Activated CD8-positive, alpha-beta memory T cell treated with anti-CD3 and anti-CD28 coated beads, Interleukin-2, amount 10 ng/mL, durations not matched to agents 7 days and 5 days (primary cell): ENCODE results near the gene SLC25A34. TPM values are rescaled to one million over a fixed set of nuclear protein-coding genes. Genes with fewer than 3 reads are reported as not detected.
"Not testable (repeated sequence)": the region's sequence is repeated elsewhere in the genome, so short reads cannot be mapped to it uniquely, and the experiment has no call there.

Experiments
- ATAC-seq: fragments of 150-1000 bp; cut with Tn5 transposase; one replicate; pipeline ENCODE4 v1.10.0; 2021; ENCODE audit warnings: moderate library complexity
- CTCF ChIA-PET: fragments of 350-600 bp; sonication (Branson Sonifier 250); formaldehyde crosslinking; loops from one replicate; lab custom pipeline; 2021; ENCODE audit warnings: antibody characterized with exemption; lab: Charles Lee
- DNase-seq: peaks from one replicate; pipeline ENCODE4 v3.0.0-alpha.2; 2020
- H3K27ac Mint-ChIP-seq: one replicate; pipeline ENCODE4 v1.8.0; 2021; ENCODE audit warnings: mild to moderate bottlenecking, mixed read lengths
- H3K27me3 Mint-ChIP-seq: one replicate; pipeline ENCODE4 v1.8.0; 2021; ENCODE audit warnings: mixed read lengths
- H3K36me3 Mint-ChIP-seq: one replicate; pipeline ENCODE4 v1.8.0; 2021; ENCODE audit warnings: mild to moderate bottlenecking, mixed read lengths
- H3K4me1 Mint-ChIP-seq: one replicate; pipeline ENCODE4 v1.8.0; 2021; ENCODE audit warnings: mixed read lengths
- H3K4me3 Mint-ChIP-seq: one replicate; pipeline ENCODE4 v1.8.0; 2021; ENCODE audit warnings: mild to moderate bottlenecking, moderate library complexity, mixed read lengths
- H3K9me3 Mint-ChIP-seq: one replicate; pipeline ENCODE4 v1.8.0; 2022; ENCODE audit warnings: low read depth, mixed read lengths
- total RNA-seq, 2 experiments: library from RNA; stranded (reverse); gene quantifications; one replicate each; pipeline ENCODE4 v1.2.3, GENCODE V29; 2021

Gene SLC25A34
- under 1 TPM; 0.82 to 0.88 TPM for total RNA-seq

GRCh38 chr1:15736038-15736891, at the start of gene SLC25A34:
Gene SLC25A34, plus strand, starts transcription at chr1:15736258. Its CDS starts 228 bp downstream, at chr1:15736486.
- peaks cover under 1% of the 10 kb centered on the region for H3K4me1 Mint-ChIP-seq

GRCh38 chr1:15687446-15687845, 48.6 kb upstream of the SLC25A34 start:
- Mint-ChIP-seq H3K4me1 (peaks cover 33% of the 10 kb centered on the region), H3K36me3 (peaks cover 9% of the 10 kb centered on the region), H3K9me3 (no peaks in the 10 kb centered on the region), H3K4me3 (no peak overlapping the region), H3K27ac (no peak overlapping the region), H3K27me3 (no peaks in the 10 kb centered on the region)
- DNase-seq, result no peak
- CTCF ChIA-PET, result no interaction called here
- ATAC-seq, result no peak

More at GRCh38 chr1:15736038-15736891, at the start of gene SLC25A34:
- no peaks in the 10 kb centered on the region for H3K36me3 Mint-ChIP-seq
- no peak within 1 kb of the TSS for H3K4me3 Mint-ChIP-seq
- DNase-seq (no peak), ATAC-seq (no peak)
- no peak within 1 kb of the TSS for H3K27ac Mint-ChIP-seq
- H3K27me3 Mint-ChIP-seq, result no peaks in the 10 kb centered on the region
- H3K9me3 Mint-ChIP-seq, result no peaks in the 10 kb centered on the region
- CTCF ChIA-PET, result no interaction called here

DNA sequence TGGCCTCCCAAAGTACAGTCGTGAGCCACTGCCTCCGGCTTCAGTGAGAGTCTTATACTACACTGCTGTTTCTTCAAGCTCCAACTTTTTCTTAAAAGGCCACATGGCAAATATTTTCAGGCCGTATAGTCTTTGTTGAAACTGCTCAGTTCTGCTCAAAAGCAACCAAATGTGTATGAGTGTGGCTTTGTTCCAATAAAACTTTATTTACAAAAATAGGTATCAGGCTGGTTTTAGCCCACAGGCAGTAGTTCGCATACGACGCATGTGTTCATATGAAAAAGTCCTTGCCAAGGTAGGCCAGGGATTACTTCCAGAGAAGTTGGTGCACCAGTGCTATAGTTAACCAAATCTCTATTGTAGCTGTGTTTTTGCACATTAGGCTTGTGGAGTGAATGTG, 45.7 kb upstream of the SLC25A34 start:
- H3K27me3 Mint-ChIP-seq, result no peaks in the 10 kb centered on the region
- DNase-seq (no peak), ATAC-seq (no peak)
- H3K4me1 Mint-ChIP-seq, result peaks cover 30% of the 10 kb centered on the region
- no peak overlapping the region for H3K4me3 Mint-ChIP-seq
- CTCF ChIA-PET, result no interaction called here
- H3K36me3 Mint-ChIP-seq, result peaks cover 13% of the 10 kb centered on the region
- H3K9me3 Mint-ChIP-seq, result no peaks in the 10 kb centered on the region
- no peak overlapping the region for H3K27ac Mint-ChIP-seq

DNA sequence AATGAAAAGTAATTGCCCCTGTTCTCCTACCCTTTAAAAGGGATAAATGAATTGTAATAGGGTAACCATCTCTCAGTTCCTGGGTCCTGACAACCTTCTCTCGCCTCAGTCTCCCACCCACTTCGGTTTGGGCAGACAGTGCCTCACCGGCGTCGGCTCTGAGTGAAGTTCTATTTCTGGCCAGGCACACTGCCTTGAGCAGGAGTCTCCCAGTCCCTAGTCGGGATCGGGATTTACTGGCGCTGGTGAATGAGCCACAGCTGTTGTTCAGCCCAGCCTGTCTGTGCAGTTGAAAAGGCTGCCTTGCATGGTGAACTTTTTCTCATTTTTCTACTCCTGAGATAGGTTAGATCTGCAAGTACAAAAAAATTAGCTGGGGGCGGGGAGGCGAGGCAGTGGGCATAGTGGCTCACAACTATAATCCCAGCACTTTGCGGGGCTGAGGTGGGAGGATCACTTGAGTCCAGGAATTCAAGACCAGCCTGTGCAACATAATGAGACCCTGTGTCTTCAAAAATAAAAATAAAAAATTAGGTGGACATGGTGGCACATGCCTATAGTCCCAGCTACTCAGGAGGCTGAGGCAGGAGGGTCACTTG, 44.5 kb upstream of the SLC25A34 start:
- no peak overlapping the region for H3K27ac Mint-ChIP-seq
- no peak for ATAC-seq
- H3K27me3 Mint-ChIP-seq, result no peaks in the 10 kb centered on the region
- peaks cover 22% of the 10 kb centered on the region for H3K4me1 Mint-ChIP-seq
- H3K36me3 Mint-ChIP-seq, result peaks cover 14% of the 10 kb centered on the region
- no peaks in the 10 kb centered on the region for H3K9me3 Mint-ChIP-seq
- H3K4me3 Mint-ChIP-seq, result no peak overlapping the region
- CTCF ChIA-PET, result no interaction called here
- DNase-seq, result no peak

DNA sequence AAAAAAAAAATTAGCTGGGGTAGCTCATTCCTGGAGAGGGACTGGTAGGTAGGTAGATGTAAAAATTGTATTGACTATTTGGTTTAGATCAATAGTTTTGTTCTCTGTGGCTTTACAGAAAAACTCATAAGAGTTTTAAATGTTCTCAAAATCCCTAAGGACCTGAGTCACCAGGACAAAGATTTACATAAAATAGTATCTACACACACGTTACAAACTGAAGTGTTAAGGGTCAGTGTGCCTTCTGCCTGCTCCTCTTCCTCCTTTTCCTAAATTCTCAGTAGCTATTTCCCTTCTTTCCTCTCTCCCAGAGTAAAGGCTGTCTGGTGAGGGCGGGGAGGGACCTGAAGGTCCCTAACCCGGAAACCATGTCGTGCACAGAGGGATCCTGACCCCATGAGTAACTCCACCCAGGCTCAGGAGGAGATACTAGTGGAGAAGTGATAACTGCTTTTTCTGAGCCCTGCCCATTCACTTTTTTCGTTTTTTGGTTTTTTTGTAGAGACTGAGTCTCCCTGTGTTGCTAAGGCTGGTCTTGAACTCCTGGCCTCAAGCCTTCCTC, 43.9 kb upstream of the SLC25A34 start:
- H3K27ac Mint-ChIP-seq, result no peak overlapping the region
- CTCF ChIA-PET, result no interaction called here

GRCh38 chr1:15693371-15693770, 42.7 kb upstream of the SLC25A34 start:
- ATAC-seq (no peak), DNase-seq (no peak)
- Mint-ChIP-seq H3K36me3 (peaks cover 12% of the 10 kb centered on the region), H3K27ac (no peak overlapping the region), H3K4me3 (no peak overlapping the region), H3K27me3 (no peaks in the 10 kb centered on the region), H3K4me1 (peaks cover 23% of the 10 kb centered on the region), H3K9me3 (no peaks in the 10 kb centered on the region)
- CTCF ChIA-PET, result interaction anchor here (0.6 kb wide), 1 partner anchor 99 kb away, joined by 4 read pairs; no protein-coding TSS in a partner anchor

More for the DNA sequence above, 43.9 kb upstream of the SLC25A34 start:
- peaks cover 23% of the 10 kb centered on the region for H3K4me1 Mint-ChIP-seq
- no peaks in the 10 kb centered on the region for H3K9me3 Mint-ChIP-seq
- H3K27me3 Mint-ChIP-seq, result no peaks in the 10 kb centered on the region
- ATAC-seq (no peak), DNase-seq (no peak)
- no peak overlapping the region for H3K4me3 Mint-ChIP-seq
- peaks cover 17% of the 10 kb centered on the region for H3K36me3 Mint-ChIP-seq

- ATAC-seq (peak; percentile 79), DNase-seq (peak; percentile 58)
- H3K4me3 Mint-ChIP-seq, result peak overlapping the region; percentile 65
- H3K36me3 Mint-ChIP-seq, result peaks cover 14% of the 10 kb centered on the region
- no peaks in the 10 kb centered on the region for H3K27me3 Mint-ChIP-seq
- peak overlapping the region; percentile 94 for H3K27ac Mint-ChIP-seq
- peaks cover 23% of the 10 kb centered on the region for H3K4me1 Mint-ChIP-seq
- CTCF ChIA-PET, result interaction anchor here (0.6 to 1.7 kb wide), 6 partner anchors 9 to 1654 kb away, joined by 3 to 4 read pairs (median 3); no protein-coding TSS in a partner anchor
- no peaks in the 10 kb centered on the region for H3K9me3 Mint-ChIP-seq
Measured at GRCh38 chr1:15696956-15697521, 39.0 kb upstream of the SLC25A34 start.

- no peaks in the 10 kb centered on the region for H3K27me3 Mint-ChIP-seq
- peak overlapping the region; percentile 28 for H3K27ac Mint-ChIP-seq
- ATAC-seq, result no peak
- DNase-seq, result no peak
- H3K4me1 Mint-ChIP-seq, result peaks cover 22% of the 10 kb centered on the region
- H3K4me3 Mint-ChIP-seq, result no peak overlapping the region
- CTCF ChIA-PET, result interaction anchor here (1.0 to 1.7 kb wide), 3 partner anchors 14 to 278 kb away, joined by 3 read pairs; partner anchors contain the start of gene ZBTB17
- peaks cover 14% of the 10 kb centered on the region for H3K36me3 Mint-ChIP-seq
- no peaks in the 10 kb centered on the region for H3K9me3 Mint-ChIP-seq
Measured at GRCh38 chr1:15698201-15698600, 37.9 kb upstream of the SLC25A34 start.

- H3K4me3 Mint-ChIP-seq, ATAC-seq, H3K9me3 Mint-ChIP-seq, H3K27me3 Mint-ChIP-seq, H3K27ac Mint-ChIP-seq, DNase-seq, CTCF ChIA-PET: not testable (repeated sequence)
- H3K4me1 Mint-ChIP-seq, result peaks cover 22% of the 10 kb centered on the region
- peaks cover 14% of the 10 kb centered on the region for H3K36me3 Mint-ChIP-seq
Measured at GRCh38 chr1:15699321-15699720, 36.7 kb upstream of the SLC25A34 start.

GRCh38 chr1:15700508-15700907, 35.5 kb upstream of the SLC25A34 start:
- Mint-ChIP-seq H3K27ac (no peak overlapping the region), H3K4me1 (peaks cover 17% of the 10 kb centered on the region), H3K4me3 (no peak overlapping the region), H3K27me3 (no peaks in the 10 kb centered on the region), H3K9me3 (no peaks in the 10 kb centered on the region), H3K36me3 (peaks cover 11% of the 10 kb centered on the region)
- CTCF ChIA-PET, result interaction anchor here (0.7 kb wide), 1 partner anchor 1301 kb away, joined by 3 read pairs; no protein-coding TSS in a partner anchor
- no peak for ATAC-seq
- no peak for DNase-seq

GRCh38 chr1:15701784-15702183, 34.3 kb upstream of the SLC25A34 start:
- DNase-seq, result no peak
- no peak overlapping the region for H3K4me3 Mint-ChIP-seq
- H3K36me3 Mint-ChIP-seq, result peaks cover 14% of the 10 kb centered on the region
- H3K27ac Mint-ChIP-seq, result no peak overlapping the region
- peaks cover 15% of the 10 kb centered on the region for H3K4me1 Mint-ChIP-seq
- H3K27me3 Mint-ChIP-seq, result no peaks in the 10 kb centered on the region
- no peaks in the 10 kb centered on the region for H3K9me3 Mint-ChIP-seq
- CTCF ChIA-PET, result interaction anchor here (0.7 kb wide), 1 partner anchor 236 kb away, joined by 4 read pairs; no protein-coding TSS in a partner anchor
- ATAC-seq, result no peak

- H3K9me3 Mint-ChIP-seq, result no peaks in the 10 kb centered on the region
Measured at GRCh38 chr1:15702722-15703550, 33.1 kb upstream of the SLC25A34 start.

More at GRCh38 chr1:15702722-15703550, 33.1 kb upstream of the SLC25A34 start:
- DNase-seq, result no peak
- CTCF ChIA-PET, result interaction anchor here (0.7 kb wide), 1 partner anchor 235 kb away, joined by 4 read pairs; no protein-coding TSS in a partner anchor
- H3K4me1 Mint-ChIP-seq, result peaks cover 5% of the 10 kb centered on the region
- no peak for ATAC-seq
- H3K4me3 Mint-ChIP-seq, result no peak overlapping the region
- H3K27me3 Mint-ChIP-seq, result no peaks in the 10 kb centered on the region
- no peak overlapping the region for H3K27ac Mint-ChIP-seq
- H3K36me3 Mint-ChIP-seq, result peaks cover 14% of the 10 kb centered on the region
